NAMALWA (cell line): ENCODE results near the gene USP13.

ENCODE experiments used
- DNase-seq: peaks from one replicate; pipeline ENCODE4 v3.0.0-alpha.2; 2015; ENCODE audit warnings: low spot score

Gene USP13

DNA sequence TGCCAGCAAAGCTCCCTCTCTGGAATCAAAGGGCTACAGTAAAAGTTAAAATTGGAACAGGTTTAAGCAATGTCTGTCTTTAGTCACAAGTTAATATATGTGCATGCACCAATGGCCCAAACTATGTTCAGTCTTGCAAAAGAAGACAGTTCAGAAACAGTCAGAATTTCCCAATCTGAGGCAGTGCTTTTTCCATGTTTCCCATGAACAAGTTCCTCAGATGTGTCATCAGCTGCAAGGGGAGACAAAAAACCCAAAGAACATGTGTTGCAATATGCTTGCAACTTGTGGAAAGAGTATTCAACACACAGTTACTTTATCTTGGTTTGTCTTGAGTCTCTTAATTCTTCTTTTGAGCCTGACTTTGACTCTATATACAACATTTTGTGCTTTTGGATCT, 148.4 kb downstream of the USP13 start:
- no peak for DNase-seq

DNA sequence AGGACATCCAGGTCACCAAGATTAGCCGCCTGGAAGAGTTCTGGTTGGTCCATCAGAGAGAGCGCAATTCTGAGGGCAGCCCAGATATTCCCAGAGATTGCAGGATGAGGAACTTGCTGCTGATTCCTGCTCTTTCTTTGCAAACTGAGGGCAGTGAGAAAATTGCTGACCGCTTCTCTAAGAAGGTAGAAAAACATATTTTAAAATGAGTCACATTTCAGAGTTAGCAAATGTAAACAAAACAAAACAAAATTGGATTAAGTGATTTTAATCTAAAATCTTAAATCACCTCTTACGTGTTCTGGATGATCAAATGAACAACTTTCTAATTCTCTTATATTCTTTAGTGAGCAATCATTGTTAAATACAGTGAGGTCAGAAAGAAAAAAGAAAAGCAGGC, 149.0 kb downstream of the USP13 start:
- no peak for DNase-seq

GRCh38 chr3:179806177-179806576, 153.3 kb downstream of the USP13 start:
- DNase-seq, result no peak

GRCh38 chr3:179807588-179807987, 154.7 kb downstream of the USP13 start:
- DNase-seq, result no peak

DNA sequence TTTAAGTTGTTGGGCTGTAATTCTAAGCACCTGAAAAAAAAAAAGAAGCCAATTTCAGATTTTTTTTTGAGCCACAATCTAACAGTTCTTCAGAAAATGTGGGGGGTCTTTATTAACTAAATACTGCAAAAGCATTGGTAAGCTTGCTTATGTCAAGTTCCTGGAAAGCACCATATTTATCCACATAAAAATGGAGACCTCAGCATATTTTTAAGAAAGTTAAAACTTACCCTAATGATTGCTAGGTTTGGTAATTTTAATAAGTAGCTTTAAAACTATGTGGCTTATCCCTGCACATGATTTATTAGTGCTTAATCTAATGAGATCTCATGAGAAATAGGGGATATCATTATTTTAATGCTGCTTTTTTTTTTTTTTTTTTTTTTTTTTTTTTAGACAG, 156.8 kb downstream of the USP13 start:
- DNase-seq, result no peak

- peak; percentile 87 for DNase-seq
These were observed 158.7 kb downstream of the USP13 start for GRCh38 chr3:179811321-179812095.

DNA sequence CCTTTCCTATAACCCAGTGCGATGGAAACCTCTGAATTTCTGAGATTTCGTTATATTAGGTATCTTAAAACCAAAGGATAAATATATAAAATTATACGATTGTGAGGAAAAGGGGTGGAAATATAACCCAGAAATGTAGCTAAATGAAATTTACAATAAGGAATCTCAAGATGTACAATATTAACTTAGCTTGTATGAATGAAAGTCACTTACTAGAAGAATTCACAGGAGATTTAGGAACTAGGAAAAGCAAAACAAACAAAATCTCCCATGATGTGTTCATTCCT, 159.2 kb downstream of the USP13 start:
- no peak for DNase-seq

GRCh38 chr3:179819379-179819778, 166.5 kb downstream of the USP13 start:
- no peak for DNase-seq

GRCh38 chr3:179822296-179822695, 169.5 kb downstream of the USP13 start:
- DNase-seq, result no peak

- DNase-seq, result no peak
These were observed 172.8 kb downstream of the USP13 start for GRCh38 chr3:179825527-179826246.

- DNase-seq, result no peak
These were observed 173.4 kb downstream of the USP13 start for GRCh38 chr3:179826247-179826637.

- no peak for DNase-seq
These were observed 175.9 kb downstream of the USP13 start for GRCh38 chr3:179828738-179829137.

DNA sequence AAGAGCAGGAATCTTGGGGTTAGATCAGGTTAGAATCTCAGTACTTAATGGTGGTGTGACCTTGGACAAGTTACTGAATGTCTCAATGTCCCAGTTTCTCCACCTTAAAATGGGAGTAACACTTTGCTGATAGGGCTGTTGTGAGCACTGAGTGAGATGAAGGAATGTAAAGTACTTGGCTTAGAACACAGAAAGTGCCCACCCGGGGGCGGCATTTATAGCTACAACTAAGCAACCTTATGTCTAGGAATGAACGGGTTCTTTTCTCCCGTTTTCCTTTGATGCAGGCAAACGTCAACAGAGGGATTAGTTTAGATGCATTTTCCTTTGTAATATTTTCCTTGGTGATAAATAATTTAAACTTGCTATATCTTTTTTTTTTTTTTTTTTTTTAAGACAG, 176.6 kb downstream of the USP13 start:
- no peak for DNase-seq

GRCh38 chr3:179832333-179832854, 179.6 kb downstream of the USP13 start:
- DNase-seq, result no peak

DNA sequence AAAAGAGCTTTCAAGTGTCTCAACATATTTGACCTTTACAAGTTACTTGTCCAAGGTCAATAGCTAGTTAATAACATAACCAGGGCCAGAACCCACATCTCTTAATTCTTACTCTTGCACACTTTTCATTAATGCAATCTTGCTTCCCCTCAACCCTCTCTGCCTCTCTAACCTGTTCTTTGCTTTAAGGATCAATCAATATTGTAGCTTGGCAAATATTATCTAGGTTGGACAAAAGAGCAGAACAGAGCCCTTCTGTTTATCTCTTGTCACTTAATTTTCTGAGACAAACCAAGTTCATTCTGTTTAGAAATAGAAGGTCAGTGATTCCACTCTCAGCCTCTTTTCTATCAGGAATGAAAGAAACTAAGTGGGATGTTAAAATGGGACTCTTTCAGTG, 180.5 kb downstream of the USP13 start:
- no peak for DNase-seq

DNA sequence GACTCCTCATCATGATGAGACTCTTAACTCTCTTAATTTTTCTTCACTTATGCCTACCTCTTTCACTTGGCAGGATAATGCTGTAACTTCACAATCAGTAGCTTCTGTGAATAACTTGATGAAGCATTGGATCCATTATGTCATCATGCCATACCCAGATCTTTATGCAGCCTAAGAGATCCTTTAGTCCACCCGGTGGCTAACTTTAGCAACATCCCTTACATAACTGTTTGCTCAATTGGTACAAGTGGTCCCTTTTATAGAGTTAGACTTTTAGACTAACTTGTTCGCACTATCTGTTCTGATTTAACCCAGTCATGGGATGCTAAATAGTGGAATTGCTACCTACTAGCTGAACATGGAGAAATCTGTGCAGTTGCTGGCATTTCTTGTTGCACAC, 184.5 kb downstream of the USP13 start:
- peak; percentile 19 for DNase-seq
